ENCODE data around the gene WNT5A. TPM values are rescaled to one million over a fixed set of nuclear protein-coding genes. Genes with fewer than 3 reads are reported as not detected.

Gene WNT5A
- total RNA-seq, 2 donors from 2014 or later = 5.9 to 15.0 TPM

DNA sequence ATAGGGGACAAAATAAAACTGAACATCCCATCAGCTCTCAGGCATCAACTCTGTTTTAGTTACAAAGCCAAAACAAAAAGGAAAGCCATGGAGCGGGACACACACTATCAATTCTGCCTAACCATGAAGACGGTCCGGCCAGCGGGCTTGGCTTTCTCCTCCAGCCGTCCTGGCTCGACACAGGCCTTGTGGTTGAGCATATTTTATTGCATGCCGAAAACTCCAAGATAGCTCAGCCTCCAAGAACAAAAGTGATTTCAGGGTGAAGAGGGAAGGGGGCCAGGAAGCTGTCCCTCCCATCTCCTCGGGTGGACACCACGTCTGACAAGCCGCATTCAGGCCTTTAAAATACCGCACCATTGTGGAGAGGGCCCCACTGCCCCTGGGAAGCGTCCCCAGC is 31.2 kb downstream of the WNT5A start:
- WGBS, 2 donors = 62 to 75% methylated on average over 12 of the region's 12 CpGs
- Histone ChIP-seq H3K4me3 (no peak overlapping the region), H3K27me3 (no peaks in the 10 kb centered on the region), H3K4me1 (no peaks in the 10 kb centered on the region), H3K36me3 (replicated peaks in 1 of 2; ENCODE audit: insufficient read depth in 1 of 2, low read depth in 2 of 2) (no peaks in the 10 kb centered on the region), H3K9me3 (no peaks in the 10 kb centered on the region), H3K27ac (no peak overlapping the region)
- ATAC-seq (no peak), DNase-seq (no peak)
- no peak for TF ChIP-seq POLR2A (IDR thresholded peaks at IDR 0.05)
- TF ChIP-seq, protein P1, sequence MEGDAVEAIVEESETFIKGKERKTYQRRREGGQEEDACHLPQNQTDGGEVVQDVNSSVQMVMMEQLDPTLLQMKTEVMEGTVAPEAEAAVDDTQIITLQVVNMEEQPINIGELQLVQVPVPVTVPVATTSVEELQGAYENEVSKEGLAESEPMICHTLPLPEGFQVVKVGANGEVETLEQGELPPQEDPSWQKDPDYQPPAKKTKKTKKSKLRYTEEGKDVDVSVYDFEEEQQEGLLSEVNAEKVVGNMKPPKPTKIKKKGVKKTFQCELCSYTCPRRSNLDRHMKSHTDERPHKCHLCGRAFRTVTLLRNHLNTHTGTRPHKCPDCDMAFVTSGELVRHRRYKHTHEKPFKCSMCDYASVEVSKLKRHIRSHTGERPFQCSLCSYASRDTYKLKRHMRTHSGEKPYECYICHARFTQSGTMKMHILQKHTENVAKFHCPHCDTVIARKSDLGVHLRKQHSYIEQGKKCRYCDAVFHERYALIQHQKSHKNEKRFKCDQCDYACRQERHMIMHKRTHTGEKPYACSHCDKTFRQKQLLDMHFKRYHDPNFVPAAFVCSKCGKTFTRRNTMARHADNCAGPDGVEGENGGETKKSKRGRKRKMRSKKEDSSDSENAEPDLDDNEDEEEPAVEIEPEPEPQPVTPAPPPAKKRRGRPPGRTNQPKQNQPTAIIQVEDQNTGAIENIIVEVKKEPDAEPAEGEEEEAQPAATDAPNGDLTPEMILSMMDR (IDR thresholded peaks at IDR 0.05) = no peak
- intact Hi-C loops (cut with DNase I) = no loop called here

DNA sequence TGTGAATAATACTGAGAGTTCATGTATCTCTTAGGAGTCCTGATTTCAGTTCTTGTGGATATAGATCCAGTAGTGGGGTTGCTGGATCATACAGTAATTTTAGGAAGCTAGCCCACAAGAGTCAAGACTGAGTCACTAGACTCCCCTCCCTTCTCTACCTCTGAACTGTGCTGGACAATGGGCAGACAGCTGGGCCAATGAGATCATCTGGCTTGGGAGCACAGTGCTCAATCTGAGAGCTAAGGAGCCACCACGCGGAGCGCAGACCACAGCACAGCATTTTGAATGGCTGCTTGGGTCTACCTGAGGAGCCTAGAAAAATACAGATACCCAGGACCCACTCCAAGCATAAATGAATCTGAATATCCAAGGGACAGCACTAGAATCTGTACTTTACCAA is 32.5 kb downstream of the WNT5A start:
- no peaks in the 10 kb centered on the region for H3K27me3 ChIP-seq
- H3K27ac ChIP-seq = no peak overlapping the region
- H3K4me1 ChIP-seq = no peaks in the 10 kb centered on the region
- DNase-seq = no peak
- no peak overlapping the region for H3K4me3 ChIP-seq
- no peaks in the 10 kb centered on the region for H3K36me3 ChIP-seq (replicated peaks in 1 of 2; ENCODE audit: insufficient read depth in 1 of 2, low read depth in 2 of 2)
- no peak for TF ChIP-seq POLR2A (IDR thresholded peaks at IDR 0.05)
- TF ChIP-seq, protein P1 (IDR thresholded peaks at IDR 0.05) = no peak
- intact Hi-C loops (cut with DNase I) = no loop called here
- no peak for ATAC-seq
- WGBS, 2 donors = 80 to 85% methylated on average over 3 of the region's 3 CpGs
- H3K9me3 ChIP-seq = no peaks in the 10 kb centered on the region

DNA sequence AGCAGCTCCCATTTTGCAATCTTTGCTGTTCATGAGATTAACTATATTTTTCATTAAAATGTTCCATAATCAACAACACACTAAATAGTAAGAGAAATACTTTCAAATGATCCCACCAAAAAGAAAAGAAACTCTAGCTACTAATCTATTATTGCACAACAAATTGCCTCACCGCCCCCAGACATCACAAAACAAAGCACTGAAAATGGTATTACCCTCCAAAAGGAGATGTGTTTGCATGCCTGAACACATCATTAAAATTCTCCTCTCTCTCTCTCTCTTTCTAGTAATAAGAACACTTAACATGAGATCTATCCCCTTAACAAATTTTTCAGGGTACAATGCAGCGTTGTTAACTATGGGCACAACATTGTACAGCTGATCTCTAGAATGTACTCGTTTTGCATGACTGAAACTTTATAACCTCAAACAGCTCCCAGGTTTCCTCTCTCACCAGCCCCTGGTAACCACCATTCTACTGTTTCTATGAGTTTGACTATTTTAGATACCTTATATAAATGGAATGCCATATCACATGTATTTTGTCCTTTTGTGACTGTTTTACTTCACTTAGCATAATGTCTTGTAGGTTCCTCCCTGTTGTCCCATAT is 33.1 kb downstream of the WNT5A start:
- DNase-seq (no peak), ATAC-seq (no peak)
- H3K27me3 ChIP-seq = no peaks in the 10 kb centered on the region

DNA sequence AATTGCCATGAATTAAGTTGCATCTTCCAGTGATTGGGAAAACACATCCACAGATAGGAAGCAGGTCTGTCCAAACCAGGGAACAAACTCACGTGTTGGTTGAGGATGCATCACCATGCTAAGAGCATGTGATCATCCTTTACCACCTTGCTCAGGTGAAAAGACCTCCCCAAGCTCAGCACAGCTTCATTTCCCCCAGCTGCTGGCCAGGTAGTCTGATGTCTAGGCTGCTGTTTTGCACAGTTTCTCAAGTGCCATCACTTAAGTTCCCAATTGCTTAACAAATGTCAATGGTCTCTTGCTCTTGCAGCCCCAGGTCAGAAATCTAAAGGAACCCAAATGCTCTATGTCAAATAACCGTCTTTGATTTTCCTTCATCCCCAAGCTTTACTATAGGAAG is 34.2 kb downstream of the WNT5A start:
- 62 to 83% methylated on average over 2 of the region's 2 CpGs for WGBS, 2 donors
- Histone ChIP-seq H3K27me3 (no peaks in the 10 kb centered on the region), H3K27ac (no peak overlapping the region), H3K36me3 (replicated peaks in 1 of 2; ENCODE audit: insufficient read depth in 1 of 2, low read depth in 2 of 2) (no peaks in the 10 kb centered on the region), H3K9me3 (no peaks in the 10 kb centered on the region), H3K4me1 (no peaks in the 10 kb centered on the region), H3K4me3 (no peak overlapping the region)
- intact Hi-C loops (cut with DNase I) = no loop called here
- DNase-seq (no peak), ATAC-seq (no peak)
- no peak for TF ChIP-seq POLR2A (IDR thresholded peaks at IDR 0.05)
- TF ChIP-seq, protein P1 (IDR thresholded peaks at IDR 0.05) = no peak

More for the DNA sequence above, 33.1 kb downstream of the WNT5A start:
- no peaks in the 10 kb centered on the region for H3K36me3 ChIP-seq (replicated peaks in 1 of 2; ENCODE audit: insufficient read depth in 1 of 2, low read depth in 2 of 2)
- intact Hi-C loops (cut with DNase I) = no loop called here
- no peak for TF ChIP-seq POLR2A (IDR thresholded peaks at IDR 0.05)
- TF ChIP-seq, protein P1 (IDR thresholded peaks at IDR 0.05) = no peak
- no peak overlapping the region for H3K4me3 ChIP-seq
- no peaks in the 10 kb centered on the region for H3K4me1 ChIP-seq
- 61 to 74% methylated on average over 3 of the region's 3 CpGs for WGBS, 2 donors
- H3K9me3 ChIP-seq = no peaks in the 10 kb centered on the region
- H3K27ac ChIP-seq = no peak overlapping the region

DNA sequence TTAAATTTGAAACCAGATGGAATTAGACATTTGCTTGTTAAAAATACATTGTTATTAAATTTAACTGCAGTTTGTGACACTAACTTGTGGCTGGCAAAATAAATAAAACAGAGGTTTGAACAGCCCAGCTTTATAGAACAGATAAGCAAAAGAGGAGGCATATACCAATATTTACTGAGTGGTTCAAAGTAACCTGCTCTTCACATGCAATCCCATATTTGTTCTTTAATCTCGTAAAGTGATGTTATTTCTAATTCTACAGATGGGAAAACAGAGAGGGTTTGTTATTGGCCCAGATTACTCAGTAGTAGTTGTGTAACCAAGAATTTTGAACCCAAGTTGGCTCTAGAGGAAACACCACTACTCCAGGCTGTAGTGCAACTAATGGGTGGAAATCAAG is 37.6 kb downstream of the WNT5A start:
- no peaks in the 10 kb centered on the region for H3K4me1 ChIP-seq
- no peaks in the 10 kb centered on the region for H3K36me3 ChIP-seq (replicated peaks in 1 of 2; ENCODE audit: insufficient read depth in 1 of 2, low read depth in 2 of 2)
- TF ChIP-seq, protein P1 (IDR thresholded peaks at IDR 0.05) = no peak
- no peak for TF ChIP-seq POLR2A (IDR thresholded peaks at IDR 0.05)
- ATAC-seq = no peak
- 30 to 44% methylated on average over 1 of the region's 1 CpG for WGBS, 2 donors
- intact Hi-C loops (cut with DNase I) = no loop called here
- DNase-seq = no peak
- H3K27ac ChIP-seq = no peak overlapping the region
- H3K27me3 ChIP-seq = no peaks in the 10 kb centered on the region
- no peak overlapping the region for H3K4me3 ChIP-seq
- H3K9me3 ChIP-seq = no peaks in the 10 kb centered on the region

Measured in body of pancreas (tissue), 4 donors.